NOMO-1 treated with DMSO at 0.1 percent for 48 hours (cell line): ENCODE data around the gene MAFG.
"Not testable (repeated sequence)": the region's sequence is repeated elsewhere in the genome, so short reads cannot be mapped to it uniquely, and the experiment has no call there.

Experiments used
- DNase-seq: peaks from one replicate; lab custom pipeline; 2025; ENCODE audit not compliant: unreplicated experiment; lab: John Stamatoyannopoulos, UW

Gene MAFG

GRCh38 chr17:81958633-81959342 is 31.3 kb upstream of the MAFG start:
- DNase-seq = no peak

- no peak for DNase-seq
Measured at GRCh38 chr17:81957691-81958432, 30.3 kb upstream of the MAFG start.

GRCh38 chr17:81956607-81957589 is 29.4 kb upstream of the MAFG start:
- no peak for DNase-seq

DNA sequence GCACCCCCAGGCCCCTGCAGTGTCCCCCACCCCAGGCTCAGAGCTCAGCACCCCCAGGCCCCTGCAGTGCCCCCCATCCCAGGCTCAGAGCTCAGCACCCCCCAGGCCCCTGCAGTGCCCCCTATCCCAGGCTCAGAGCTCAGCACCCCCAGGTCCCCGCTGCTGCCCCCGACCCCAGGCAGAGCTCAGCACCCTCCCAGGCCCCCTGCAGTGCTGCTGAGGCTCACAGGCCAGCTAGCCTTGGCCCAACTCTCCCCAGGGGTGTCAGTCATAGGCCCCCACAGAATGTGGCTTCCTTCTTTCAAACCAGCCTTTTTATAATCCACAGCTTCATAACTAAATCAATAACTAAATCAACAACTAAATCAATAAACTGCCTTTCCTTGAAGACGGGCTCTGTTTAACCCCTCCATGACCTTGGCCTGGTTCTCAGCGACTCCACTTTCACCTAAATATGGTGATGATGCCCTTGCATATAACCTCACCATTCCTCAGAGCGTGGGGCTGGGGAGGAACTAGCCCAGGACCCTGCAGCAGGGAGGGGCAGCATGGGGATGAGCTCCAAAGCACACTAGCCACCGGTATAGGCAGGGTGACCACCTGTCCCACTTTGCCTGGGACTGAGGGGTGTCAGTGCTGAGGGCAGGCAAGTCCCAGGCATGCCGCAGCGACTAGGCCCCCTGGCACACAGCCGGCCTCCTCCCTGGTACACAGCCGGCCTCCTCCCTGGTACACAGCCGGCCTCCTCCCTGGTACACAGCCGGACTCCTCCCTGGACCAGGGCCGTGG is 28.4 kb upstream of the MAFG start:
- no peak for DNase-seq

DNA sequence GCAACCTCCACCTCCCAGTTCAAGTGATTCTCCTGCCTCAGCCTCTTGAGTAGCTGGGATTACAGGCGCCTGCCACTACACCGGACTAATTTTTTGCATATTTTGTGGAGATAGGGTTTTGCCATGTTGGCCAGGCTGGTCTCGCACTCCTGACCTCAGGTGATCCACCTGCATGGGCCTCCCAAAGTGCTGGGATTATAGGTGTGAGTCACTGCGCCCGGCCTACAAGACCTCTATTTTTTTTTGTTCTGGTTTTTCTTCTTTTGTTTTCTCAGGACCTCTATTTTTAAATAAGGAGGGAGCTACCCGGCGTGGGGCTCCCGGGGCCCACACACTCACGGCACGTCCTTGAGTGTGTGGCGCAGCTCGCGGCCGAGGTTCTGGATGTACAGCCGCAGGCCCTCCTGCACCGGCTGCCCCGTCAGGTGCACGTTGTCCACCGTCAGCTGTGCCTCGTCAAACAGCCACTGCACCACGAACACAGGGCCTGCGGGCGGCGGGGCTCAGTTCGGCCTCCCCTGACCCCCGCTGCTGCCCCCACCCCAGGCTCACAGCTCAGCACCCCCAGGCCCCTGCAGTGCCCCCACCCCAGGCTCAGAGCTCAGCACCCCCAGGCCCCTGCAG is 27.6 kb upstream of the MAFG start:
- no peak for DNase-seq

DNA sequence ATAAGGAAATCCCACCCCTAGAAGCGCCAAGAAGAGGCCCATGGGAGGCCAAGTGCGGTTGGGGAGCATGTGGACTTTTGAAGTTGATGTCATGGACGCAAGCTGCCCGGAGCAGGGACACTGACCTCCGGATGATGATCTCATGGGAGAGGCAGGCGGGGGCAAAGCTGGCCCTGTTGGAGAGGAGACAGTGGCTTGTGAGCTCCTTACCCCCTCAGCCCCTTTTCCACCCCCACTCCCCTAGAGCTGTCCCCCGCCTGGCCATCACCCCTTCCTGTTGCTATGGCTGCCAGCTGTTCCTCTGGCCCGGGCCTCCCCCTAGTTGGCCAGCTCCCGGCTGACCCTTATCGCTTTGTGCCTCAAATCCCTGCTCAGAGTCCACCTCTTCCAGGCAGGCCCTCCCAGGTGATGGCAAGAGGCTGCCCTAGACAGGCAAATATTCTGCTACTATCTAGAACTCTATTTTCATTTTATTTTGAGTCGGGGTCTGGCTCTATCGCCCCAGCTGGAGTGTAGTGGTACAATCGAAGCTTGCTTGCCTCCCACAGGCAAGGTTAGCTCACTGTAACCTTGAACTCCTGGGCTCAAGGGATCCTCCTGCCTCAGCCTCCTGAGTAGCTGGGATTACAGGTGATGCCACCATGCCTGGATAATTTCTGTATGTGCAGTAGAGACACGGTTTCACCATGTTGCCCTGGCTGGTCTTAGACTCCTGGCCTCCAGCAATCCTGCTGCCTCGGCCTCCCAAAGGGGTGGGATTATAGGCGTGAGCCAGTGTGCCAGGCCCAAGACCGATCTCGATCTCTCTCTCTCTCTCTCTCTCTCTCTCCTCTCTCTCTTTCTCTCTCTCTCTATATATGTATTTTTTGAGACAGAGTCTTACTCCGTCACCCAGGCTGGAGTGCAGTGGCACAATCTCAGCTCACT is 26.9 kb upstream of the MAFG start:
- no peak for DNase-seq

DNA sequence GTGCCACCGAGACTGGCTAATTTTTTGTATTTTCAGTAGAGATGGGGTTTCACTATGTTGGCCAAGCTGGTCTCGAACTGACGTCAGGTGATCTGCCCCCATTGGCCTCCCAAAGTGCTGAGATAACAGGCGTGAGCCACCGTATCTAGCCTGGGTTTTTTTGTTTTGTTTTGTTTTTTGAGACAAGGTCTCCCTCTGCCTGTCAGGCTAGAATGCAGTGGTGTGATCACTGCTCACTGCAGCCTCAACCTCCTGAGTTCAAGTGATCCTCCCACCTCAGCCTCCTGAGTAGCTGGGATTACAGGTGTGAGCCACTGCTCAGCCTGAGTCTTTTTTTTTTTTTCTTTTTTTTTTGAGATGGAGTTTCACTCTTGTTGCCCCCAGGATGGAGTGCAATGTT is 25.9 kb upstream of the MAFG start:
- not testable (repeated sequence) for DNase-seq

GRCh38 chr17:81952792-81953228 is 25.3 kb upstream of the MAFG start:
- DNase-seq = no peak

DNA sequence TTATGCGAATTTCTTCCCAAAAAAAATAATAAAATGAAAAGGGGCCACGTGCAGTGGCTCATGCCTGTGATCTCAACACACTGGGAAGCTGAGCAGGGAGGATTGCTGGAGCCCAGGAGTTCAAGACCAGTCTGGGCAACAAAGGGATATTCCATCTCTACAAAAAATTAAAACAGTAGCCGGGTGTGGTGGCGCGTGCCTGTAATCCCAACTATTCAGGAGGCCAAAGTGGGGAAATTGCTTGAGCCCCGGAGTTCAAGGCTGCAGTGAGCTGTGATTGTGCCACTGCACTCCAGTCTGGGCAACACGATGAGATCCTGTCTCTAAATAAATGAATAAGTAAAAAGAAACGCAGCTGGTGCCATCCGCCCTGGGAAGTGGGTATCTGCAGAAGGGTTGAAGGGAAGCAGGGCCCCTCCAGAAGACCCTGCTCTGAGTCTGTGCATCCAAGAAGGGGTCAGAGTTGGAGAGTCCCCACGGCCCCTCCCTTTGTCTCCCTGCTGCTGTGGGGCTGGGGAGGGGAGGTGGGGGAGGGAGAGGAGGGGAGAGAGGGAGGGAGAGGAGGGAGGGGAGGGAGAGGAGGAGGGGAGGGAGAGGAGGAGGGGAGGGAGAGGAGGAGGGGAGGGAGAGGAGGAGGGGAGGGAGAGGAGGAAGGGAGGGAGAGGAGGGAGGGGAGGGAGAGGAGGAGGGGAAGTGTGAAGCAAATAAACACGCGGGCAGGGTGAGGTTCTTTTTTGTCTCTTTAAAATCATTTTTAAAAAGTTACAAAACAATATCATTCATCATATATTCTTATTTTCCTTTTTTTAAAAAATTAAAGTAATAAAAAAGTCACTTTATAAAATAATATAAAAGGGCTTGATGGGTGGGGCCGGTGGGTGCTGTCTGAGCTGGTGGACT is 24.5 kb upstream of the MAFG start:
- no peak for DNase-seq

DNA sequence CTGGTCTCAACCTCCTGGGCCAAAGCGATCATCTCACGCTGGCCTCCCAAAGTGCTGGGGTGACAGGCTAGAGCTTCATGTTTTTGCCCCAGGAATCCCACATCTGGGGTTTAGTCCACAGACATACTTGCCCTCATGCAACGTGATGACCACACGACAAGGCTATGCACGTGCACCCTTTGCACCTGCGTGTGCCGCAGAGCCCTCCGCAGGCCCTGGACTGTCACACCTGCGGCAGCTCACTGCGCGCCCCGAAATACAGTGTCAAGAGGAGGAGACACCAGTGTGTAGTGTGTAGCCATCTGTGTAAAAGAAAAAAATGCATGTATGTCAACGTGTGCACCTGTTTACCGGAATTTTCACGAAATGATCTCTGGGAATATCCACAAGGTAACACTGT is 23.0 kb upstream of the MAFG start:
- no peak for DNase-seq

DNA sequence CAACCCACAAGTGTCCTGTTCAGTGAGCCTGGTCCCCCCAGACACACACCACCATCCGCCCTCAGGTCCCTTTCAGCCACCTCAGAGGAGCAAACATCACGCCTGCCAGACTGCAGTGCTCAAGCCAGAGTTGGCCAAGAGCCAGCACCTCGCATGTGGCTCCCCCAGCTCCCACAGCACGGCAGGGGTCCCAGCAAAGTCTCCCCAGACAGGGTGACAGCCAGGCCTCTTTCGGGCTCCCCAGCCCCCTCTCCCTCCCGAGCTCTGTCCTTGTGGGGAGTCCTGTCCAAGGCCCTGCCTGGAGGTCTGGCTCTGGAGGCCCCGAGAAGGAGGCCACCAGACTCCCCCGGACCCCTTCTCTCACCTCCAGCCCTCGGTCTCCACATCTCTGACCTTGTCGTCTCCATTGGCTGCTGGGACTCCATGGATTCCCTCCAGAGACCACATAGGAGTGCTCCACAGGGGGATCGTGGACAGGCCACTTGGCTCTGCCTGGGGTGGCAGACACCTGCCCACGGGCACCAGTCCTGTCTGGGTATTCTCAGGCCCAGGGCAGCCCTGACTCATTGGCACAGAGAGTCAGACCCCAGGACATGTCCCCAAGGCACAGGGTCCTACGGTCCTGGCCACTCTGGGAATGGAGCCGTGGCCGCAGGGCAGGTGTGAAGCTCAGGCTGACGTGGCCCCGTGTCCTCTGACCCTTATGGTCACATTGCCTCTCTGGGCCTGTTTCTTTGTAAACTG is 21.3 kb upstream of the MAFG start:
- DNase-seq = no peak

DNA sequence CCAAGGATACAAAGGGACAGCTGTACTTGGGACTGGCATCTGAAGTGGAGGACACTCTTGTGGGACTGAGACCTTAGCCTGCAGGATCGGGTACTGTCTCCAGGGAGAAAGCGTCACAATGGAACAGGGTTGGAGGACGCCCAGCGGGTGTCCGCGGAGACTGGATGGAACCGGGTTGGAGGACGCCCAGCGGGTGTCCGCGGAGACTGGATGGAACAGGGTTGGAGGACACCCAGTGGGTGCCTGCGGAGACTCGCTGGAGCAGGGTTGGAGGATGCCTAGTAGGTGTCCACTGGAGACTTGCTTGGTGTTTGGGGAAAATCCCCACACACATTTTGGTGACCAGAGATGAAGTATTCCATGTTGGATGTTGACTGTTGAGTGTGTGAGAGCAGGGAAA is 19.7 kb upstream of the MAFG start, which contains the start of gene MYADML2:
Gene MYADML2 (minus strand): TSS at position 45 of the 400 bp plus-strand sequence. CDS start 5,492 bp downstream, outside the sequence.
- no peak for DNase-seq

DNA sequence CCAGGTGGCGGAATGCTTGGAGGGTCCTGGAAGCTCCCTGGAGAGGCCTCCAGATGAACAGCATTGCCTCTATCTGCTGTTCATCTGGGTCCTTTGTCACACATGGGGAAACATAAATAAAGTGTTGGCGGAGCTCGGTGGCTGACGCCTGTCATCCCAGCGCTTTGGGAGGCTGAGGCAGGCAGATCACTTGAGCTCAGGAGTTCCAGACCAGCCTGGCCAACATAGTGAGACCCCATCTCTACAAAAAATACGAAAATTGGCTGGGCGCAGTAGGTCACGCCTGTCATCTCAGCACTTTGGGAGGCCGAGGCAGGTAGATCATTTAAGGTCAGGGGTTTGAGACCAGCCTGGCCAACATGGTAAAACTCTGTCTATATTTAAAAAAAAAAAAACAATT is 17.3 kb upstream of the MAFG start:
- DNase-seq = no peak

DNA sequence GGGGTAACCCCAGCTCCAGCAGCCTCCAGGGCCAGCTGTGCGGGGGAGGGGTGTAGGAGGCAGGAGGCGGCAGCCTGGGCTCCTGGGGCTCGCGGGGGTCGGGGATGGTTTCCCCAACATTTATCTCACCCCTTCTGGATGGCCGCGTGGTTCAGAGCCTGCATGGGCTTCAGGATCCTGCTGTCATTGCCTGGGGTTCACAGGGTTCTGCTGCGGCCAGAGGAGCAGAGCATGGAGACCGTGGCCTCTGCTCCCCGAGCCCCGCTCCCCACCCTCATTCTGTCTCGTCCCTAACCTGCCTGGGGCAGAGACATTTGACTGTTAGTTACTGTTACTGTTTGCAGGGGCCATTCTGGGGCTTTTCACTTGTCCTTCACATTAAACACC is 14.6 kb upstream of the MAFG start:
- no peak for DNase-seq

- no peak for DNase-seq
Measured at GRCh38 chr17:81941484-81942166, 14.1 kb upstream of the MAFG start.

DNA sequence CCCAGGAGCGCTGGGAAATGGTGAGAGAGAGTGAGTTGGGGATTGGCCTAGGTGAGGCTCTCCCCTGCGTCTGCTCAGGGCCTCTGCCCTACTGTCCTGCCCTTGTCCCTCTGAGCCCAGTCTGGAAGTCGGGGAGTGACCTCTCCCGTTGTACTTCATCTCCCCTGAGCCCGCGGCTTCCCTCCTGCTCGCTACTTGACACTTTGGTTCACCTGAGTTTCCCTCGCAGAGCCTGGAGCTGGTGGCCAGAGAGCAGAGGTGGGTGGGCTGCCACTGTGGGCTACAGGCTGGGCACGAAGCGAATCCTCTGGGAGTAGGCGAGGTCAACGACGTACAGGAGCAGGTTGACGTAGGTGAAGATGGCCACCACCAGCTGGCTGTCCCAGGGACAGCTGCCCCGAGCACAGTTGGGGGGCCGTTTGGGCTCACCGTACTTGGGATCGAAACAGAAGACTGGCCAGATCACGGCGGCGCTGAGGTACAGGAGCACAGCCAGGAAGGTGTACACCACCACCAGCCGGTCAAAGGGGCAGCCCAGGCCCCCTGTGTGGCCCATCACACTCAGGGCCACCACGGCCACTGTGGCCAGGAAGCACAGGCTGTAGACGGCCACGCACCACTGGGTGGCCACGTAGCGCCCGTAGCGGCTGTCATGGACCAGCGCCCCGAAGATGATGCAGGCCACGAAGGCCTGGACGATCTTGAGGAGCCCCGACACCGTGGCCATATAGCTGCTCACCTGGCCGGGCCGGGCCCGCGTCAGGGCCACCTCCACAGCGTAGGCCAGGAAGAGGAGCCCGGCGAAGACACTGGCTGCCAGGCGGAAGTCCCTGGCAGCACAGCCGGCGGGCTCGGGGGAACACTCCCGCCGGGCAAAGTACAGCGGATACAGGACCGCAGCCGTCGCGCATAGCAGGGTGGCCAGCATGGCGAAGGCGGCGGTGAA is 13.3 kb upstream of the MAFG start:
- no peak for DNase-seq
